HG02623 (cell line): Measurements from ENCODE around the gene SPTBN1.
"Not testable (repeated sequence)": the region's sequence is repeated elsewhere in the genome, so short reads cannot be mapped to it uniquely, and the experiment has no call there.

ENCODE experiments used
- ATAC-seq: cut with Tn5 transposase; IDR thresholded peaks from one replicate; pipeline ENCODE4 v1.9.1; 2021; ENCODE audit warnings: moderate library complexity; ENCODE audit not compliant: unreplicated experiment

SPTBN1 gene

GRCh38 chr2:54691445-54692135 is 235.5 kb downstream of the SPTBN1 start:
- ATAC-seq, result no peak

GRCh38 chr2:54692556-54692955 is 236.4 kb downstream of the SPTBN1 start:
- ATAC-seq, result no peak

- no peak for ATAC-seq
Measured at GRCh38 chr2:54695378-54695777, 239.3 kb downstream of the SPTBN1 start.

- ATAC-seq, result no peak
Measured at GRCh38 chr2:54697934-54698333, 241.8 kb downstream of the SPTBN1 start.

GRCh38 chr2:54698926-54699325 is 242.8 kb downstream of the SPTBN1 start:
- ATAC-seq, result not testable (repeated sequence)

GRCh38 chr2:54699665-54700064 is 243.5 kb downstream of the SPTBN1 start:
- ATAC-seq, result no peak

GRCh38 chr2:54701029-54701428 is 244.9 kb downstream of the SPTBN1 start:
- ATAC-seq, result no peak

GRCh38 chr2:54704238-54704637 is 248.1 kb downstream of the SPTBN1 start:
- ATAC-seq, result no peak

- no peak for ATAC-seq
Measured at GRCh38 chr2:54704688-54705605, 248.8 kb downstream of the SPTBN1 start.

- ATAC-seq, result no peak
Measured at GRCh38 chr2:54706622-54707021, 250.5 kb downstream of the SPTBN1 start.

GRCh38 chr2:54708584-54709335 is 252.6 kb downstream of the SPTBN1 start:
- ATAC-seq, result no peak

- no peak for ATAC-seq
Measured at GRCh38 chr2:54709336-54709809, 253.2 kb downstream of the SPTBN1 start.

GRCh38 chr2:54710216-54710615 is 254.1 kb downstream of the SPTBN1 start:
- ATAC-seq, result no peak

- no peak for ATAC-seq
Measured at GRCh38 chr2:54712516-54712915, 256.4 kb downstream of the SPTBN1 start.

GRCh38 chr2:54714996-54715395 is 258.9 kb downstream of the SPTBN1 start:
- no peak for ATAC-seq

- ATAC-seq, result no peak
Measured at GRCh38 chr2:54716375-54716774, 260.2 kb downstream of the SPTBN1 start.

- no peak for ATAC-seq
Measured at GRCh38 chr2:54720563-54720962, 264.4 kb downstream of the SPTBN1 start.
